Measurements from ENCODE around the gene JPT2.

- TF ChIP-seq, protein P1, sequence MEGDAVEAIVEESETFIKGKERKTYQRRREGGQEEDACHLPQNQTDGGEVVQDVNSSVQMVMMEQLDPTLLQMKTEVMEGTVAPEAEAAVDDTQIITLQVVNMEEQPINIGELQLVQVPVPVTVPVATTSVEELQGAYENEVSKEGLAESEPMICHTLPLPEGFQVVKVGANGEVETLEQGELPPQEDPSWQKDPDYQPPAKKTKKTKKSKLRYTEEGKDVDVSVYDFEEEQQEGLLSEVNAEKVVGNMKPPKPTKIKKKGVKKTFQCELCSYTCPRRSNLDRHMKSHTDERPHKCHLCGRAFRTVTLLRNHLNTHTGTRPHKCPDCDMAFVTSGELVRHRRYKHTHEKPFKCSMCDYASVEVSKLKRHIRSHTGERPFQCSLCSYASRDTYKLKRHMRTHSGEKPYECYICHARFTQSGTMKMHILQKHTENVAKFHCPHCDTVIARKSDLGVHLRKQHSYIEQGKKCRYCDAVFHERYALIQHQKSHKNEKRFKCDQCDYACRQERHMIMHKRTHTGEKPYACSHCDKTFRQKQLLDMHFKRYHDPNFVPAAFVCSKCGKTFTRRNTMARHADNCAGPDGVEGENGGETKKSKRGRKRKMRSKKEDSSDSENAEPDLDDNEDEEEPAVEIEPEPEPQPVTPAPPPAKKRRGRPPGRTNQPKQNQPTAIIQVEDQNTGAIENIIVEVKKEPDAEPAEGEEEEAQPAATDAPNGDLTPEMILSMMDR (IDR thresholded peaks at IDR 0.05 in 2 of 3, conservative IDR thresholded peaks at IDR 0.05 in 1 of 3; ENCODE audit: borderline replicate concordance in 1 of 3, insufficient read depth in 1 of 3, low read depth in 2 of 3, low read length in 2 of 3) = peak; percentile 49 to 82 (median 78); a peak in 5 of 6 replicates
- no peak for TF ChIP-seq EGR1 (IDR thresholded peaks at IDR 0.05; ENCODE audit: low read depth)
- no peak for TF ChIP-seq EZH2 (IDR thresholded peaks at IDR 0.05)
- no peak for TF ChIP-seq POLR2A (IDR thresholded peaks at IDR 0.05; ENCODE audit: borderline replicate concordance, extremely low read depth, insufficient read depth, insufficient read length)
- TF ChIP-seq ELF1 (IDR thresholded peaks at IDR 0.05; ENCODE audit: borderline replicate concordance, low read depth) = no peak
- TF ChIP-seq ZBTB33 (IDR thresholded peaks at IDR 0.05; ENCODE audit: extremely low read depth, insufficient replicate concordance, low read length) = no peak
- TF ChIP-seq POLR2AphosphoS5 (IDR thresholded peaks at IDR 0.05; ENCODE audit: low read depth, low read length) = no peak
- TF ChIP-seq ATF3 (IDR thresholded peaks at IDR 0.05) = no peak
- no peak for TF ChIP-seq CEBPB (IDR thresholded peaks at IDR 0.05; ENCODE audit: low read depth)
- TF ChIP-seq, protein P2, sequence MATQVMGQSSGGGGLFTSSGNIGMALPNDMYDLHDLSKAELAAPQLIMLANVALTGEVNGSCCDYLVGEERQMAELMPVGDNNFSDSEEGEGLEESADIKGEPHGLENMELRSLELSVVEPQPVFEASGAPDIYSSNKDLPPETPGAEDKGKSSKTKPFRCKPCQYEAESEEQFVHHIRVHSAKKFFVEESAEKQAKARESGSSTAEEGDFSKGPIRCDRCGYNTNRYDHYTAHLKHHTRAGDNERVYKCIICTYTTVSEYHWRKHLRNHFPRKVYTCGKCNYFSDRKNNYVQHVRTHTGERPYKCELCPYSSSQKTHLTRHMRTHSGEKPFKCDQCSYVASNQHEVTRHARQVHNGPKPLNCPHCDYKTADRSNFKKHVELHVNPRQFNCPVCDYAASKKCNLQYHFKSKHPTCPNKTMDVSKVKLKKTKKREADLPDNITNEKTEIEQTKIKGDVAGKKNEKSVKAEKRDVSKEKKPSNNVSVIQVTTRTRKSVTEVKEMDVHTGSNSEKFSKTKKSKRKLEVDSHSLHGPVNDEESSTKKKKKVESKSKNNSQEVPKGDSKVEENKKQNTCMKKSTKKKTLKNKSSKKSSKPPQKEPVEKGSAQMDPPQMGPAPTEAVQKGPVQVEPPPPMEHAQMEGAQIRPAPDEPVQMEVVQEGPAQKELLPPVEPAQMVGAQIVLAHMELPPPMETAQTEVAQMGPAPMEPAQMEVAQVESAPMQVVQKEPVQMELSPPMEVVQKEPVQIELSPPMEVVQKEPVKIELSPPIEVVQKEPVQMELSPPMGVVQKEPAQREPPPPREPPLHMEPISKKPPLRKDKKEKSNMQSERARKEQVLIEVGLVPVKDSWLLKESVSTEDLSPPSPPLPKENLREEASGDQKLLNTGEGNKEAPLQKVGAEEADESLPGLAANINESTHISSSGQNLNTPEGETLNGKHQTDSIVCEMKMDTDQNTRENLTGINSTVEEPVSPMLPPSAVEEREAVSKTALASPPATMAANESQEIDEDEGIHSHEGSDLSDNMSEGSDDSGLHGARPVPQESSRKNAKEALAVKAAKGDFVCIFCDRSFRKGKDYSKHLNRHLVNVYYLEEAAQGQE (IDR thresholded peaks at IDR 0.05; ENCODE audit: low read depth) = no peak
- no peak for TF ChIP-seq ZFX (IDR thresholded peaks at IDR 0.05)
- TF ChIP-seq SRF (IDR thresholded peaks at IDR 0.05; ENCODE audit: low read depth) = no peak
- TF ChIP-seq RAD21 (IDR thresholded peaks at IDR 0.05; ENCODE audit: low read depth) = peak; percentile 70
These were observed 45.5 kb downstream of the JPT2 start for GRCh38 chr16:1723450-1724147.

All from HCT116 (cell line).